HCT116 (cell line): ENCODE results near the gene ANKLE1. TPM values are rescaled to one million over a fixed set of nuclear protein-coding genes. Genes with fewer than 3 reads are reported as not detected.

Experiments used
- ATAC-seq: fragments of 200-7000 bp; cut with Tn5 transposase; 2 replicates; pipeline ENCODE4 v1.9.1; 2020; ENCODE audit warnings: mild to moderate bottlenecking, moderate library complexity
- BruUV-seq: library from RNA; stranded (reverse); fragments of 400-500 nt; replicated peaks from 2 replicates; lab custom pipeline; 2021; lab: Mats Ljungman, UMichigan
- CTCF ChIA-PET: fragments of 300-600 bp; sonication (Branson Sonifier 250); formaldehyde crosslinking; loops from one replicate; lab custom pipeline; 2021; ENCODE audit warnings: antibody characterized with exemption; lab: Charles Lee
- POLR2A ChIA-PET: fragments of 300-600, 350-600 bp; sonication (Branson Sonifier 250); formaldehyde crosslinking; loops from one replicate; lab custom pipeline; 2021; ENCODE audit warnings: antibody characterized with exemption; lab: Charles Lee
- RAD21 ChIA-PET, 2 experiments: fragments of 300-600 bp; sonication (Branson Sonifier 250); formaldehyde crosslinking; loops; one replicate each; lab custom pipeline; 2023; ENCODE audit warnings: low total read pairs in 2 of 2; ENCODE audit not compliant: uncharacterized antibody in 2 of 2, unreplicated experiment in 2 of 2, low non-redundant PET in 1 of 2; lab: Charles Lee
- DNase-seq: peaks from one replicate; pipeline ENCODE4 v3.0.0-alpha.2; 2010; ENCODE audit warnings: low read depth, low spot score
- H2AFZ ChIP-seq: fragments of 200-600 bp; shearing (Covaris generic), sonication (generic); 2 replicates; pipeline ENCODE4 v1.6.1; 2017; ENCODE audit warnings: low read depth, mixed run types, mixed read lengths, antibody characterized with exemption, low read length; ENCODE audit not compliant: poor library complexity, severe bottlenecking
- H3K27ac ChIP-seq: 2 replicates; pipeline ENCODE4 v1.5.1; 2012; ENCODE audit warnings: low read depth, low read length
- H3K27me3 ChIP-seq: fragments of 200-600 bp; sonication (generic); 2 replicates; pipeline ENCODE4 v1.6.1; 2016; ENCODE audit warnings: mixed run types, low read length, mixed read lengths; ENCODE audit not compliant: insufficient read depth
- H3K36me3 ChIP-seq, 2 experiments: fragments of 200-500 bp in 1 of 2; fragments of 200-600 bp in 1 of 2; sonication (Bioruptor generic) in 1 of 2; sonication (generic) in 1 of 2; 2 replicates each; pipeline versions ENCODE4 v1.5.1 to v1.6.1; 2014 to 2016; ENCODE audit warnings: low read length in 2 of 2, inconsistent platforms in 1 of 2, mixed read lengths in 1 of 2, mixed run types in 1 of 2; ENCODE audit not compliant: insufficient read depth in 2 of 2, control insufficient read depth in 1 of 2
- H3K4me1 ChIP-seq, 2 experiments: fragments of 200-600 bp in 1 of 2; sonication (generic) in 1 of 2; 2 replicates each; pipeline versions ENCODE4 v1.5.1 to v1.6.1; 2012 to 2017; ENCODE audit warnings: low read length in 2 of 2, inconsistent platforms in 1 of 2, mild to moderate bottlenecking in 1 of 2, mixed read lengths in 1 of 2, mixed run types in 1 of 2, moderate library complexity in 1 of 2; ENCODE audit not compliant: insufficient read depth in 2 of 2, control insufficient read depth in 1 of 2
- H3K4me2 ChIP-seq: fragments of 200-600 bp; sonication (generic); 2 replicates; pipeline ENCODE4 v1.6.1; 2017; ENCODE audit warnings: mixed run types, low read length, mixed read lengths
- H3K4me3 ChIP-seq, 2 experiments: fragments of 200-600 bp in 1 of 2; sonication (generic) in 1 of 2; replicated peaks in 1 of 2; 2 replicates each; pipeline ENCODE4 v1.5.1; 2011 to 2016; ENCODE audit warnings: low read length in 2 of 2, control low read depth in 1 of 2, low read depth in 1 of 2, mild to moderate bottlenecking in 1 of 2, mixed read lengths in 1 of 2, mixed run types in 1 of 2
- H3K79me2 ChIP-seq: fragments of 200-600 bp; sonication (generic); 2 replicates; pipeline ENCODE4 v1.6.1; 2017; ENCODE audit warnings: mild to moderate bottlenecking, mixed run types, low read length, moderate library complexity, mixed read lengths; ENCODE audit not compliant: insufficient read depth
- H3K9ac ChIP-seq: fragments of 200-600 bp; sonication (generic); 2 replicates; pipeline ENCODE4 v1.6.1; 2016; ENCODE audit warnings: low read length, mixed read lengths
- H3K9me2 ChIP-seq: fragments of 200-600 bp; sonication (generic), shearing (Covaris generic); 2 replicates; pipeline ENCODE4 v1.6.1; 2017; ENCODE audit warnings: mixed run types, mild to moderate bottlenecking, moderate library complexity; ENCODE audit not compliant: insufficient read depth
- H3K9me3 ChIP-seq, 2 experiments: fragments of 200-500 bp in 1 of 2; fragments of 200-600 bp in 1 of 2; sonication (Bioruptor generic) in 1 of 2; sonication (generic) in 1 of 2; 2 replicates each; pipeline ENCODE4 v1.6.1; 2014 to 2017; ENCODE audit warnings: low read length in 2 of 2, mixed read lengths in 2 of 2, inconsistent platforms in 1 of 2, low read depth in 1 of 2, mild to moderate bottlenecking in 1 of 2, mixed run types in 1 of 2, moderate library complexity in 1 of 2; ENCODE audit not compliant: control insufficient read depth in 1 of 2, insufficient read depth in 1 of 2
- H4K20me1 ChIP-seq: fragments of 200-600 bp; sonication (generic), shearing (Covaris generic); 2 replicates; pipeline ENCODE4 v1.6.1; 2017; ENCODE audit warnings: mixed run types, mild to moderate bottlenecking, moderate library complexity; ENCODE audit not compliant: insufficient read depth
- CBX3 ChIP-seq: IDR thresholded peaks from 2 replicates; pipeline ENCODE4 v1.6.1; 2012; ENCODE audit warnings: low read depth
- EGR1 ChIP-seq: IDR thresholded peaks from 2 replicates; pipeline ENCODE4 v1.6.1; 2012; ENCODE audit warnings: low read depth
- ELF1 ChIP-seq: IDR thresholded peaks from 2 replicates; pipeline ENCODE4 v1.6.1; 2012; ENCODE audit warnings: low read depth, borderline replicate concordance
- EZH2phosphoT487 ChIP-seq: fragments of 200-600 bp; IDR thresholded peaks from 2 replicates; pipeline ENCODE4 v1.6.1; 2018; ENCODE audit warnings: antibody characterized with exemption, borderline replicate concordance
- POLR2AphosphoS5 ChIP-seq: IDR thresholded peaks from 2 replicates; pipeline ENCODE4 v1.6.1; 2011; ENCODE audit warnings: mild to moderate bottlenecking, low read depth, low read length, moderate library complexity
- SRF ChIP-seq: IDR thresholded peaks from 2 replicates; pipeline ENCODE4 v1.6.1; 2012; ENCODE audit warnings: low read depth
- TCF7L2 ChIP-seq: IDR thresholded peaks from 2 replicates; pipeline ENCODE4 v1.7.0; 2011; ENCODE audit warnings: borderline replicate concordance, inconsistent platforms; ENCODE audit not compliant: insufficient read depth, insufficient read length; ENCODE audit errors: extremely low read depth
- YY1 ChIP-seq: IDR thresholded peaks from 2 replicates; pipeline ENCODE4 v1.6.1; 2011; ENCODE audit warnings: low read length, low read depth, moderate library complexity, mild to moderate bottlenecking; ENCODE audit not compliant: insufficient replicate concordance; ENCODE audit errors: extremely low read depth
- ZFX ChIP-seq: fragments of 450-650 bp; IDR thresholded peaks from 2 replicates; pipeline ENCODE4 v1.6.1; 2017
- intact Hi-C: fragments of 100-400 bp; cut with micrococcal nuclease; formaldehyde crosslinking; loops from 2 replicates; pipeline ENCODE4 v1.10.0; 2022
- total RNA-seq: library from RNA; stranded (reverse); gene quantifications from one replicate; pipeline ENCODE4 v1.2.1, GENCODE V29; 2021; ENCODE audit not compliant: unreplicated experiment
- TF ChIP-seq, protein P1 (sequence below): IDR thresholded peaks from 2 replicates; pipeline ENCODE4 v1.6.1; 2012

The ANKLE1 gene
- total RNA-seq, 1 experiment from 2014 or later, result 14.8 TPM

DNA sequence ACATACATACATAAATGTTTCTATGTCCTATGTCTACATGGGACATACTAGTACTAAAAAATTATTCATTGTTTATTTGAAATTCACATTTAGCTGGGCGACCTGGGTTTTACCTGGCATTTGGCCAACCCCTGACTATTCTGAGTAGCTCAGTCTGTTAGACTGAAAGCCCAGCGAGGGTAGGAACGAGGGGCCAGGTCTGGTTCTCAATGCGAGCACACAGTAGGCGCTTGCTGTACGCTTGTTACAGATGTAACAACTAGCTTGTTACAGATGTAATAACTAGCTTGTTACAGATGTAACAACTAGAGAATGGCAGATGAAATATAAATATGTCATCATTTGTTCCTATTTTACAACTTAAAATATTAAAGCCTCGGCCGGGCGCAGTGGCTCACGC lies 53.9 kb downstream of the ANKLE1 start:
- intact Hi-C loops, result no loop called here
- Histone ChIP-seq H3K4me3 (peak overlapping the region; percentile 72 to 99), H3K27ac (peak overlapping the region; percentile 93), H4K20me1 (no peaks in the 10 kb centered on the region), H2AFZ (no peak overlapping the region), H3K9me2 (no peaks in the 10 kb centered on the region), H3K9ac (no peak overlapping the region), H3K79me2 (peaks cover 21% of the 10 kb centered on the region), H3K36me3 (no peaks in the 10 kb centered on the region; a peak in 1 of 4 replicates), H3K4me1 (peaks cover 37 to 62% of the 10 kb centered on the region in 2 experiments), H3K4me2 (peak overlapping the region; percentile 97), H3K9me3 (no peaks in the 10 kb centered on the region), H3K27me3 (no peaks in the 10 kb centered on the region)
- no TSS peak for BruUV-seq
- ChIA-PET RAD21 (interaction anchor here in 1 of 2 experiments (1.0 kb wide), 1 partner anchor 27 kb away, joined by 3 read pairs; the partner anchor contains the start of gene DDA1), CTCF (interaction anchor here (0.6 to 2.2 kb wide), 3 partner anchors 7 to 43 kb away, joined by 4 to 5 read pairs (median 4); no protein-coding TSS in a partner anchor), POLR2A (interaction anchor here (1.1 to 4.1 kb wide), 4 partner anchors 11 to 524 kb away, joined by 4 to 39 read pairs (median 9); partner anchors contain the start of genes DDA1 and RPL18A)
- TF ChIP-seq CBX3, result no peak
- no peak for TF ChIP-seq EZH2phosphoT487
- TF ChIP-seq YY1, result no peak
- TF ChIP-seq ZFX, result no peak
- no peak for TF ChIP-seq POLR2AphosphoS5
- no peak for TF ChIP-seq ELF1
- no peak for TF ChIP-seq TCF7L2
- no peak for TF ChIP-seq SRF
- TF ChIP-seq, protein P1, sequence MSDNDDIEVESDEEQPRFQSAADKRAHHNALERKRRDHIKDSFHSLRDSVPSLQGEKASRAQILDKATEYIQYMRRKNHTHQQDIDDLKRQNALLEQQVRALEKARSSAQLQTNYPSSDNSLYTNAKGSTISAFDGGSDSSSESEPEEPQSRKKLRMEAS, result no peak
- TF ChIP-seq EGR1, result no peak
- no peak for ATAC-seq
- no peak for DNase-seq

Other genes with a start within 250 kb of the ANKLE1 start
- 23.6 TPM for gene HAUS8, start 206.4 kb upstream of the ANKLE1 start, total RNA-seq
- 74.6 TPM for gene MYO9B, start 206.1 kb upstream of the ANKLE1 start, total RNA-seq
- 27.5 TPM for gene USE1, start 66.5 kb upstream of the ANKLE1 start, total RNA-seq
- gene OCEL1, start 55.7 kb upstream of the ANKLE1 start, total RNA-seq, result 39.8 TPM
- 88.0 TPM for gene NR2F6, start 36.0 kb upstream of the ANKLE1 start, total RNA-seq
- 0.15 TPM for gene USHBP1, start 17.2 kb upstream of the ANKLE1 start, total RNA-seq
- gene BABAM1, start 14.5 kb upstream of the ANKLE1 start, total RNA-seq, result 93.3 TPM
- gene ABHD8, start 21.5 kb downstream of the ANKLE1 start, total RNA-seq, result 5.2 TPM
- gene MRPL34, start 24.0 kb downstream of the ANKLE1 start, total RNA-seq, result 114 TPM
- 68.6 TPM for gene DDA1, start 27.7 kb downstream of the ANKLE1 start, total RNA-seq
- 22.9 TPM for gene ANO8, start 53.0 kb downstream of the ANKLE1 start, total RNA-seq
- 73.0 TPM for gene GTPBP3, start 55.7 kb downstream of the ANKLE1 start, total RNA-seq
- gene PLVAP, start 95.4 kb downstream of the ANKLE1 start, total RNA-seq, result 0.47 TPM
- gene CCDC194, start 112.3 kb downstream of the ANKLE1 start, total RNA-seq, result not detected
- gene BST2, start 123.7 kb downstream of the ANKLE1 start, total RNA-seq, result 5.4 TPM
- gene MVB12A, start 138.1 kb downstream of the ANKLE1 start, total RNA-seq, result 91.7 TPM
- 3.4 TPM for gene TMEM221, start 166.8 kb downstream of the ANKLE1 start, total RNA-seq
- not detected for gene NXNL1, start 179.0 kb downstream of the ANKLE1 start, total RNA-seq
- gene SLC27A1, start 188.6 kb downstream of the ANKLE1 start, total RNA-seq, result 22.5 TPM
- gene PGLS, start 229.7 kb downstream of the ANKLE1 start, total RNA-seq, result 68.5 TPM